ENCODE results near the gene LRRC10B. TPM values are rescaled to one million over a fixed set of nuclear protein-coding genes. Genes with fewer than 3 reads are reported as not detected.
A peak's percentile ranks its signal among the peaks of the same experiment; 100 is the strongest.

Gene LRRC10B
- total and polyA plus RNA-seq, 2 of the 8 experiments (the other 6 are each of a cell fraction or from before 2014, with no cell fraction given) = 0.47 to 0.71 TPM

GRCh38 chr11:61512435-61512834, 3.9 kb downstream of the LRRC10B start:
- Histone ChIP-seq H4K8ac (ENCODE audit: extremely low read depth, insufficient read depth, low read length) (no peak overlapping the region), H2BK12ac (ENCODE audit: low read depth, low read length) (peak overlapping the region; percentile 94; the same call in 1 of the 2 replicates), H3K27ac (ENCODE audit: low read depth, low read length) (no peak overlapping the region), H3K4me1 (replicated peaks in 1 of 4; ENCODE audit: control insufficient read depth in 3 of 4, insufficient read depth in 4 of 4, low read length in 3 of 4) (peaks cover 3 to 53% (median 36%) of the 10 kb centered on the region in 4 experiments), H3K9me3 (ENCODE audit: insufficient read depth in 2 of 2, low read depth in 1 of 2, low read length in 1 of 2) (no peaks in the 10 kb centered on the region), H2BK120ac (replicated peaks; ENCODE audit: low read depth, low read length) (no peak overlapping the region), H3K4me3 (ENCODE audit: extremely low read depth in 1 of 4, insufficient read depth in 2 of 4, low read depth in 3 of 4, low read length in 4 of 4) (no peak overlapping the region), H2BK20ac (ENCODE audit: low read length) (no peak overlapping the region; the same call in 1 of the 2 replicates), H2AK5ac (ENCODE audit: low read depth, low read length) (0 out of 2 replicates have a peak overlapping the region, but pooled peaks have one; percentile 14), H3K27me3 (replicated peaks in 1 of 4; ENCODE audit: control insufficient read depth in 3 of 4, extremely low read depth in 1 of 4, insufficient read depth in 3 of 4, low read length in 3 of 4) (peaks cover 9 to 29% (median 23%) of the 10 kb centered on the region in 4 experiments), H2BK5ac (ENCODE audit: low read depth, low read length) (no peak overlapping the region), H3K14ac (ENCODE audit: insufficient read length) (no peak overlapping the region), H3K79me1 (ENCODE audit: low read depth, low read length) (no peaks in the 10 kb centered on the region), H4K20me1 (replicated peaks in 1 of 2; ENCODE audit: control insufficient read depth in 1 of 2, insufficient read depth in 2 of 2, low read length in 2 of 2) (peaks cover 0 to 3% of the 10 kb centered on the region in 2 experiments), H2BK15ac (ENCODE audit: low read length) (no peak overlapping the region), H4K91ac (replicated peaks; ENCODE audit: insufficient read length, low read length) (peak overlapping the region; percentile 22), H3K4me2 (ENCODE audit: insufficient read depth in 1 of 2, low read depth in 2 of 2, low read length in 2 of 2) (no peak overlapping the region), H3K23ac (ENCODE audit: insufficient read length) (no peak overlapping the region), H3K9ac (replicated peaks in 1 of 4; ENCODE audit: extremely low read depth in 1 of 4, low read depth in 3 of 4, low read length in 3 of 4) (no peak overlapping the region), H3K56ac (replicated peaks; ENCODE audit: insufficient read length, low read depth, low read length) (no peak overlapping the region), H3K18ac (ENCODE audit: extremely low read depth, low read length) (no peak overlapping the region), H3K79me2 (ENCODE audit: control insufficient read depth in 1 of 2, insufficient read depth in 2 of 2, low read length in 2 of 2) (no peaks in the 10 kb centered on the region), H3K36me3 (ENCODE audit: control insufficient read depth in 2 of 4, insufficient read depth in 4 of 4, low read length in 3 of 4) (no peaks in the 10 kb centered on the region), H4K5ac (ENCODE audit: insufficient read length, low read depth, low read length) (no peak overlapping the region), H3K4ac (replicated peaks; ENCODE audit: insufficient read length, low read depth, low read length) (no peak overlapping the region), H3K23me2 (ENCODE audit: low read depth, low read length) (peaks cover 10% of the 10 kb centered on the region; the same call in 1 of the 2 replicates), H2AFZ (ENCODE audit: low read length) (no peak overlapping the region)
- no peak for TF ChIP-seq PHF8 (conservative IDR thresholded peaks at IDR 0.05; ENCODE audit: low read depth, low read length)
- no peak for TF ChIP-seq GTF2F1 (IDR thresholded peaks at IDR 0.05; ENCODE audit: borderline replicate concordance, low read depth, low read length)
- TF ChIP-seq ASH2L (IDR thresholded peaks at IDR 0.05; ENCODE audit: low read length) = no peak
- TF ChIP-seq BRCA1 (IDR thresholded peaks at IDR 0.05; ENCODE audit: low read depth, low read length) = no peak
- TF ChIP-seq CBX8 (IDR thresholded peaks at IDR 0.05; ENCODE audit: borderline replicate concordance, low read depth, low read length) = no peak
- no peak for TF ChIP-seq SP1 (IDR thresholded peaks at IDR 0.05; ENCODE audit: low read depth, low read length)
- TF ChIP-seq TEAD4 (IDR thresholded peaks at IDR 0.05; ENCODE audit: low read depth, low read length) = no peak
- no peak for TF ChIP-seq JUND (IDR thresholded peaks at IDR 0.05; ENCODE audit: low read length)
- TF ChIP-seq MAX (IDR thresholded peaks at IDR 0.05) = no peak
- no peak for TF ChIP-seq MAFK (IDR thresholded peaks at IDR 0.05; ENCODE audit: low read depth, low read length)
- TF ChIP-seq JUN (IDR thresholded peaks at IDR 0.05; ENCODE audit: low read depth, low read length) = no peak
- 82% methylated on average over 4 of the region's 4 CpGs; no CpG with 5 or more reads in 1 of the 2 experiments for WGBS, 2 experiments (ENCODE audit: extremely low coverage in 1 of 2, insufficient coverage in 1 of 2, insufficient read length in 1 of 2, insufficient replicate concordance in 2 of 2, low coverage in 1 of 2, low lambda C conversion rate in 2 of 2, missing lambda C conversion rate in 1 of 2)
- DNase-seq (ENCODE audit: low read depth in 1 of 2, low spot score in 2 of 2) (no peak), FAIRE-seq (no peak)
- ChIA-PET CTCF (ENCODE audit: partially characterized antibody) (interaction anchor here (0.7 to 40.4 kb wide), 12 partner anchors 9 to 124 kb away, joined by 3 to 2106 read pairs (median 6); a partner anchor contains a TSS), POLR2A (ENCODE audit: partially characterized antibody) (interaction anchor here (1.0 to 2.8 kb wide), 4 partner anchors 12 to 34 kb away, joined by 3 to 14 read pairs (median 6); no protein-coding TSS in a partner anchor)
